GM12878 (cell line): ENCODE results near the gene BICRAL. TPM values are rescaled to one million over a fixed set of nuclear protein-coding genes. Genes with fewer than 3 reads are reported as not detected.
A peak's percentile ranks its signal among the peaks of the same experiment; 100 is the strongest.

Source experiments
- BACH1 ChIP-seq: fragments of 450-650 bp; IDR thresholded peaks from 2 replicates; pipeline ENCODE4 v1.6.1; 2017; ENCODE audit warnings: mild to moderate bottlenecking, borderline replicate concordance
- CREM ChIP-seq: IDR thresholded peaks from 2 replicates; pipeline ENCODE4 v1.6.1; 2014; ENCODE audit warnings: antibody characterized with exemption, low read depth
- DPF2 ChIP-seq: fragments of 450-650 bp; IDR thresholded peaks from 2 replicates; pipeline ENCODE4 v1.6.1; 2017; ENCODE audit warnings: mild to moderate bottlenecking
- GATAD2B ChIP-seq: fragments of 450-650 bp; conservative IDR thresholded peaks from 2 replicates; pipeline ENCODE4 v1.6.1; 2017; ENCODE audit warnings: low read depth, mild to moderate bottlenecking, moderate library complexity
- HDGF ChIP-seq: fragments of 450-650 bp; IDR thresholded peaks from 2 replicates; pipeline ENCODE4 v1.6.1; 2016; ENCODE audit warnings: antibody characterized with exemption
- IKZF1 ChIP-seq: fragments of 450-650 bp; conservative IDR thresholded peaks from 2 replicates; pipeline ENCODE4 v1.6.1; 2017; ENCODE audit warnings: antibody characterized with exemption, mild to moderate bottlenecking
- KLF5 ChIP-seq: fragments of 450-650 bp; IDR thresholded peaks from 2 replicates; pipeline ENCODE4 v1.6.1; 2014; ENCODE audit warnings: mild to moderate bottlenecking; ENCODE audit not compliant: partially characterized antibody
- MXI1 ChIP-seq: fragments of 150-350 bp; IDR thresholded peaks from 2 replicates; pipeline ENCODE4 v1.6.1; 2011; ENCODE audit warnings: low read depth, mild to moderate bottlenecking, inconsistent platforms, low read length, improper control_type of control experiment
- MYC ChIP-seq: IDR thresholded peaks from 2 replicates; pipeline ENCODE4 v1.6.1; 2011; ENCODE audit warnings: mild to moderate bottlenecking, low read length, moderate library complexity, inconsistent platforms; ENCODE audit not compliant: insufficient read depth, insufficient replicate concordance, insufficient read length, severe bottlenecking
- PBX3 ChIP-seq: IDR thresholded peaks from 2 replicates; pipeline ENCODE4 v1.6.1; 2011; ENCODE audit warnings: mild to moderate bottlenecking, low read depth, low read length, moderate library complexity; ENCODE audit not compliant: insufficient replicate concordance
- POLR2AphosphoS2 ChIP-seq: IDR thresholded peaks from 2 replicates; pipeline ENCODE4 v1.6.1; 2011; ENCODE audit warnings: low read depth, mild to moderate bottlenecking, low read length, improper control_type of control experiment, moderate library complexity
- RFX5 ChIP-seq: IDR thresholded peaks from 2 replicates; pipeline ENCODE4 v1.6.1; 2011; ENCODE audit warnings: low read depth, low read length, improper control_type of control experiment
- SMAD1 ChIP-seq: fragments of 450-650 bp; IDR thresholded peaks from 2 replicates; pipeline ENCODE4 v1.6.1; 2018; ENCODE audit warnings: mild to moderate bottlenecking, low read depth; ENCODE audit not compliant: partially characterized antibody
- SMARCA5 ChIP-seq: fragments of 450-650 bp; IDR thresholded peaks from 2 replicates; pipeline ENCODE4 v1.6.1; 2017; ENCODE audit warnings: mild to moderate bottlenecking
- TAF1 ChIP-seq: IDR thresholded peaks from 2 replicates; pipeline ENCODE4 v1.6.1; 2011; ENCODE audit warnings: mild to moderate bottlenecking, low read depth, low read length, borderline replicate concordance
- YY1 ChIP-seq: IDR thresholded peaks from 2 replicates; pipeline ENCODE4 v1.6.1; 2011; ENCODE audit warnings: low read depth, mild to moderate bottlenecking, low read length
- ZNF207 ChIP-seq: fragments of 450-650 bp; IDR thresholded peaks from 2 replicates; pipeline ENCODE4 v1.6.1; 2014; ENCODE audit warnings: antibody characterized with exemption, mild to moderate bottlenecking, borderline replicate concordance
- ZNF24 ChIP-seq: fragments of 450-650 bp; IDR thresholded peaks from 2 replicates; pipeline ENCODE4 v1.6.1; 2017; ENCODE audit warnings: antibody characterized with exemption, mild to moderate bottlenecking
- ZNF622 ChIP-seq: fragments of 450-650 bp; IDR thresholded peaks from 2 replicates; pipeline ENCODE4 v1.6.1; 2017; ENCODE audit warnings: mild to moderate bottlenecking, inconsistent platforms
- polyA plus RNA-seq, 11 experiments: library from polyadenylated mRNA; depleted of rRNA in 4 of 11; unstranded in 6 of 11; stranded (reverse) in 5 of 11; fragments of >200 nt; fragmentation: Nextera tagmentation in 4 of 11; fragmentation: Illumina TruSeq in 1 of 11; extraction: Ambion mirVana in 4 of 11; extraction: Trizol in 1 of 11; gene quantifications; 1 replicate in 1 of 11; 2 replicates in 10 of 11; pipeline versions ENCODE4 v1.2.1 to v1.2.3, GENCODE V29; 2011 to 2016; ENCODE audit warnings: inconsistent platforms in 2 of 11, missing spikeins in 2 of 11, low read depth in 1 of 11
- total RNA-seq, 4 experiments: library from RNA; depleted of rRNA in 3 of 4; stranded (reverse); fragments of >200 nt in 3 of 4; fragmentation: Illumina TruSeq in 1 of 4; extraction: Trizol in 1 of 4; gene quantifications; 2 replicates each; pipeline versions ENCODE4 v1.2.1 to v1.2.3, GENCODE V29; 2013 to 2021
- TF ChIP-seq, protein P1 (sequence below): fragments of 450-650 bp; IDR thresholded peaks from 2 replicates; pipeline ENCODE4 v1.6.1; 2017; ENCODE audit warnings: mild to moderate bottlenecking, low read depth, inconsistent platforms; ENCODE audit not compliant: poor library complexity, severe bottlenecking
- TF ChIP-seq, protein P2 (sequence below): fragments of 450-650 bp; IDR thresholded peaks from 2 replicates; pipeline ENCODE4 v1.6.1; 2017; ENCODE audit warnings: mild to moderate bottlenecking
- TF ChIP-seq, protein P3 (sequence below): fragments of 450-650 bp; IDR thresholded peaks from 2 replicates; pipeline ENCODE4 v1.6.1; 2017; ENCODE audit warnings: antibody characterized with exemption, mild to moderate bottlenecking, moderate library complexity

The BICRAL gene
- total and polyA plus RNA-seq, 10 of the 15 experiments (the other 5 are each of a cell fraction or from before 2014, with no cell fraction given) = 1.9 to 16.6 (median 8.5) TPM

DNA sequence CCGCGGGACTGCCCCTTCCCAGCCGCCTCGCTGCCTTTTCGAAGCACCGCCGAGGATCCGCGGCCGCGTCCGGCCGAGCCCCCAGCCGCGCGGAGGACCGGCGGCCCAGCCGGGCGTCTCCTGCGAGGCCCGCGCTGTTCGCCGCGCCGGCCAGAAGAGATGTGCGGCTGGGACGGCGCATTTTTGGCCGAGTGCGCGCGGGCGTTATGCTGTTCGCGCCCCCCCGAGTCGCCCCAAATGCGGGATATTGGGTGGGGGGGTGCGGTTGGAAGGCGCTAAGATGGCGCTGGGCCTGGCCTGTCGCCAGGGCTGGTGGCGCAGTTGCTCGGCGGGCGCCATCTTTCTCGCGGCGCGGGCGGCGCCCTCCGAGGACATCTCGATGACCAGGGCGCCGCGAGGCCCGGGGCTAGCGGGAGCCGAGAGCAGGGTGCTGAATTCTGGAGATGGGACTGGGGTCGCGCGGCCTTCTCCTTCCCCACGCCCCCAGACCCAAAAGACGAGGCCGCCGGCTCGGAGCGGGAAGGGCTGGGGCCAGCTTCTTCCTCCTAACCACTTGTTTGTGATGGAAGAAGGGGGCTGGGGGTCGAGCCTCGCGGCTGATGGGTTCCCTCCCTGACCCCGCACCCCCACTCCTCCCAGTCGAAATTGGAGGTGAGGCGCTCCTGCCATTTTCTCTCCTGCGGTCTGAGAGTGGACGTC lies 1.5 kb downstream of the BICRAL start (continued):
- peak; percentile 92 for TF ChIP-seq DPF2
- peak; percentile 2 for TF ChIP-seq MYC
- TF ChIP-seq, protein P1, sequence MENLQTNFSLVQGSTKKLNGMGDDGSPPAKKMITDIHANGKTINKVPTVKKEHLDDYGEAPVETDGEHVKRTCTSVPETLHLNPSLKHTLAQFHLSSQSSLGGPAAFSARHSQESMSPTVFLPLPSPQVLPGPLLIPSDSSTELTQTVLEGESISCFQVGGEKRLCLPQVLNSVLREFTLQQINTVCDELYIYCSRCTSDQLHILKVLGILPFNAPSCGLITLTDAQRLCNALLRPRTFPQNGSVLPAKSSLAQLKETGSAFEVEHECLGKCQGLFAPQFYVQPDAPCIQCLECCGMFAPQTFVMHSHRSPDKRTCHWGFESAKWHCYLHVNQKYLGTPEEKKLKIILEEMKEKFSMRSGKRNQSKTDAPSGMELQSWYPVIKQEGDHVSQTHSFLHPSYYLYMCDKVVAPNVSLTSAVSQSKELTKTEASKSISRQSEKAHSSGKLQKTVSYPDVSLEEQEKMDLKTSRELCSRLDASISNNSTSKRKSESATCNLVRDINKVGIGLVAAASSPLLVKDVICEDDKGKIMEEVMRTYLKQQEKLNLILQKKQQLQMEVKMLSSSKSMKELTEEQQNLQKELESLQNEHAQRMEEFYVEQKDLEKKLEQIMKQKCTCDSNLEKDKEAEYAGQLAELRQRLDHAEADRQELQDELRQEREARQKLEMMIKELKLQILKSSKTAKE = no peak
- peak; percentile 63; the same call in 1 of the 2 replicates for TF ChIP-seq POLR2AphosphoS2
- TF ChIP-seq KLF5 = peak; percentile 37
- 0 out of 2 replicates have a peak, but pooled peaks have one; percentile 37 for TF ChIP-seq ZNF24
- peak; percentile 91; the same call in 1 of the 2 replicates for TF ChIP-seq GATAD2B
- peak; percentile 81 for TF ChIP-seq SMARCA5
- TF ChIP-seq ZNF207 = peak; percentile 49; the same call in 1 of the 2 replicates
- TF ChIP-seq TAF1 = peak; percentile 88
- peak; percentile 88 for TF ChIP-seq SMAD1
- peak; percentile 89 for TF ChIP-seq IKZF1
- TF ChIP-seq RFX5 = no peak
- TF ChIP-seq YY1 = peak; percentile 97
- TF ChIP-seq MXI1 = peak; percentile 46; the same call in 1 of the 2 replicates
- TF ChIP-seq, protein P2, sequence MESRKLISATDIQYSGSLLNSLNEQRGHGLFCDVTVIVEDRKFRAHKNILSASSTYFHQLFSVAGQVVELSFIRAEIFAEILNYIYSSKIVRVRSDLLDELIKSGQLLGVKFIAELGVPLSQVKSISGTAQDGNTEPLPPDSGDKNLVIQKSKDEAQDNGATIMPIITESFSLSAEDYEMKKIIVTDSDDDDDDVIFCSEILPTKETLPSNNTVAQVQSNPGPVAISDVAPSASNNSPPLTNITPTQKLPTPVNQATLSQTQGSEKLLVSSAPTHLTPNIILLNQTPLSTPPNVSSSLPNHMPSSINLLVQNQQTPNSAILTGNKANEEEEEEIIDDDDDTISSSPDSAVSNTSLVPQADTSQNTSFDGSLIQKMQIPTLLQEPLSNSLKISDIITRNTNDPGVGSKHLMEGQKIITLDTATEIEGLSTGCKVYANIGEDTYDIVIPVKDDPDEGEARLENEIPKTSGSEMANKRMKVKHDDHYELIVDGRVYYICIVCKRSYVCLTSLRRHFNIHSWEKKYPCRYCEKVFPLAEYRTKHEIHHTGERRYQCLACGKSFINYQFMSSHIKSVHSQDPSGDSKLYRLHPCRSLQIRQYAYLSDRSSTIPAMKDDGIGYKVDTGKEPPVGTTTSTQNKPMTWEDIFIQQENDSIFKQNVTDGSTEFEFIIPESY = no peak
- peak; percentile 60; the same call in 1 of the 2 replicates for TF ChIP-seq HDGF
- TF ChIP-seq, protein P3, sequence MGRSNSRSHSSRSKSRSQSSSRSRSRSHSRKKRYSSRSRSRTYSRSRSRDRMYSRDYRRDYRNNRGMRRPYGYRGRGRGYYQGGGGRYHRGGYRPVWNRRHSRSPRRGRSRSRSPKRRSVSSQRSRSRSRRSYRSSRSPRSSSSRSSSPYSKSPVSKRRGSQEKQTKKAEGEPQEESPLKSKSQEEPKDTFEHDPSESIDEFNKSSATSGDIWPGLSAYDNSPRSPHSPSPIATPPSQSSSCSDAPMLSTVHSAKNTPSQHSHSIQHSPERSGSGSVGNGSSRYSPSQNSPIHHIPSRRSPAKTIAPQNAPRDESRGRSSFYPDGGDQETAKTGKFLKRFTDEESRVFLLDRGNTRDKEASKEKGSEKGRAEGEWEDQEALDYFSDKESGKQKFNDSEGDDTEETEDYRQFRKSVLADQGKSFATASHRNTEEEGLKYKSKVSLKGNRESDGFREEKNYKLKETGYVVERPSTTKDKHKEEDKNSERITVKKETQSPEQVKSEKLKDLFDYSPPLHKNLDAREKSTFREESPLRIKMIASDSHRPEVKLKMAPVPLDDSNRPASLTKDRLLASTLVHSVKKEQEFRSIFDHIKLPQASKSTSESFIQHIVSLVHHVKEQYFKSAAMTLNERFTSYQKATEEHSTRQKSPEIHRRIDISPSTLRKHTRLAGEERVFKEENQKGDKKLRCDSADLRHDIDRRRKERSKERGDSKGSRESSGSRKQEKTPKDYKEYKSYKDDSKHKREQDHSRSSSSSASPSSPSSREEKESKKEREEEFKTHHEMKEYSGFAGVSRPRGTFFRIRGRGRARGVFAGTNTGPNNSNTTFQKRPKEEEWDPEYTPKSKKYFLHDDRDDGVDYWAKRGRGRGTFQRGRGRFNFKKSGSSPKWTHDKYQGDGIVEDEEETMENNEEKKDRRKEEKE = no peak; the same call in 1 of the 2 replicates
- TF ChIP-seq PBX3 = no peak
- TF ChIP-seq BACH1 = peak; percentile 93
- TF ChIP-seq ZNF622 = no peak
- 0 out of 2 replicates have a peak, but pooled peaks have one; percentile 20 for TF ChIP-seq CREM
